Measurements from ENCODE around the gene AP1M1.

GRCh38 chr19:16191216-16191908 is 6.3 kb upstream of the AP1M1 start:
- TF ChIP-seq CTCF (IDR thresholded peaks at IDR 0.05; ENCODE audit: poor library complexity) (no peak), EZH2 (IDR thresholded peaks at IDR 0.05; ENCODE audit: borderline replicate concordance) (no peak)

Measured in hepatocyte (in vitro differentiated cells).